Astrocyte (in vitro differentiated cells and primary cell): ENCODE results near the gene STAP2. TPM values are rescaled to one million over a fixed set of nuclear protein-coding genes. Genes with fewer than 3 reads are reported as not detected.

Source experiments
- DNase-seq: peaks from one replicate; pipeline ENCODE4 v3.0.0-alpha.2; 2010; ENCODE audit warnings: low read depth
- FAIRE-seq: peaks from 2 replicates; lab custom pipeline; 2011; peaks lifted over from hg19 to GRCh38; lab: Jason Lieb, UNC
- H2AFZ ChIP-seq: 2 replicates; pipeline ENCODE4 v1.6.0; 2012; ENCODE audit warnings: low read depth, low read length, inconsistent platforms
- H3K27ac ChIP-seq: 2 replicates; pipeline ENCODE4 v1.5.1; 2011; ENCODE audit warnings: low read depth, low read length, inconsistent platforms
- H3K27me3 ChIP-seq: 2 replicates; pipeline ENCODE4 v1.6.0; 2011; ENCODE audit warnings: low read length, inconsistent platforms; ENCODE audit not compliant: insufficient read depth
- H3K36me3 ChIP-seq: 2 replicates; pipeline ENCODE4 v1.5.1; 2011; ENCODE audit warnings: low read length, inconsistent platforms; ENCODE audit not compliant: insufficient read depth
- H3K4me1 ChIP-seq: 2 replicates; pipeline ENCODE4 v1.5.1; 2011; ENCODE audit warnings: low read length, inconsistent platforms; ENCODE audit not compliant: insufficient read depth
- H3K4me2 ChIP-seq: 2 replicates; pipeline ENCODE4 v1.6.0; 2012; ENCODE audit warnings: low read length, inconsistent platforms
- H3K4me3 ChIP-seq: 2 replicates; pipeline ENCODE4 v1.5.1; 2011; ENCODE audit warnings: low read depth, mild to moderate bottlenecking, low read length, inconsistent platforms; ENCODE audit not compliant: insufficient read depth
- H3K79me2 ChIP-seq: 2 replicates; pipeline ENCODE4 v1.6.0; 2012; ENCODE audit warnings: mild to moderate bottlenecking, low read length, inconsistent platforms; ENCODE audit not compliant: insufficient read depth
- H3K9ac ChIP-seq: 2 replicates; pipeline ENCODE4 v1.6.0; 2012; ENCODE audit warnings: mild to moderate bottlenecking, low read length, inconsistent platforms
- H3K9me3 ChIP-seq: 2 replicates; pipeline ENCODE4 v1.5.1; 2012; ENCODE audit warnings: low read depth, mild to moderate bottlenecking, low read length, inconsistent platforms; ENCODE audit not compliant: insufficient read depth
- H4K20me1 ChIP-seq: 2 replicates; pipeline ENCODE4 v1.6.0; 2012; ENCODE audit warnings: low read length, inconsistent platforms; ENCODE audit not compliant: insufficient read depth
- H3K27ac Mint-ChIP-seq: one replicate; pipeline ENCODE4 v1.8.0; 2021; ENCODE audit warnings: mild to moderate bottlenecking, mixed read lengths; ENCODE audit not compliant: unreplicated experiment
- H3K27me3 Mint-ChIP-seq: one replicate; pipeline ENCODE4 v1.8.0; 2021; ENCODE audit warnings: low read depth, mixed read lengths; ENCODE audit not compliant: unreplicated experiment
- H3K36me3 Mint-ChIP-seq: one replicate; pipeline ENCODE4 v1.8.0; 2021; ENCODE audit warnings: low read depth, mixed read lengths; ENCODE audit not compliant: unreplicated experiment
- H3K4me1 Mint-ChIP-seq: one replicate; pipeline ENCODE4 v1.8.0; 2021; ENCODE audit warnings: low read depth, mixed read lengths; ENCODE audit not compliant: unreplicated experiment
- H3K4me3 Mint-ChIP-seq: one replicate; pipeline ENCODE4 v1.8.0; 2021; ENCODE audit warnings: mild to moderate bottlenecking, moderate library complexity, mixed read lengths; ENCODE audit not compliant: unreplicated experiment
- H3K9me3 Mint-ChIP-seq: one replicate; pipeline ENCODE4 v1.8.0; 2021; ENCODE audit warnings: mild to moderate bottlenecking, mixed read lengths; ENCODE audit not compliant: unreplicated experiment
- EZH2 ChIP-seq: IDR thresholded peaks from 2 replicates; pipeline ENCODE4 v1.6.1; 2012; ENCODE audit warnings: mild to moderate bottlenecking, low read length, inconsistent platforms; ENCODE audit not compliant: insufficient read depth
- total RNA-seq: library from RNA; stranded (reverse); gene quantifications from 2 replicates; pipeline ENCODE4 v1.2.1, GENCODE V29; 2021
- TF ChIP-seq, protein P1 (sequence below): IDR thresholded peaks from 2 replicates; pipeline ENCODE4 v1.5.1; 2011; ENCODE audit warnings: low read depth, mild to moderate bottlenecking, inconsistent platforms, low read length, moderate library complexity; ENCODE audit not compliant: insufficient read depth

STAP2 gene
- total RNA-seq, 1 donor from 2014 or later, result 5.3 TPM

DNA sequence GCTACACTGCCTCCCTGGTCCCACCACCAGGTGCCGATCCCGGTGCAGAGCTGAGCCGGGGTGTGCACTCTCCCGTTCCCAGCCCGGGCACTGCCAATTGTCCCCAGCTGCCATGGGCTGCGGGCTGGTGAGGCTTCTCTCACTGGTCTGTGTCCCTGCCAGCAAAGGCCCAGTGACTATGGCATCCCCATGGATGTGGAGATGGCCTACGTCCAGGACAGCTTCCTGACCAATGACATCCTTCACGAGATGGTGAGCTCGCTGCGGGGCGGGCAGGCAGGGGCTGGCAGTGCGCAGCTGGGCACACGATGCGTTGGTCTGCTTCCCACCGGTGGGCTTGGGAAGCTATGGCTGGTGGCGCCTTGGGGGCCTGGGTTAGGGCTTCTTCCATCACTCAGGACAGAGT is 19.3 kb upstream of the STAP2 start:
- no peak for DNase-seq
- peaks cover 30% of the 10 kb centered on the region for H4K20me1 ChIP-seq
- H3K9me3 Mint-ChIP-seq, result no peaks in the 10 kb centered on the region

DNA sequence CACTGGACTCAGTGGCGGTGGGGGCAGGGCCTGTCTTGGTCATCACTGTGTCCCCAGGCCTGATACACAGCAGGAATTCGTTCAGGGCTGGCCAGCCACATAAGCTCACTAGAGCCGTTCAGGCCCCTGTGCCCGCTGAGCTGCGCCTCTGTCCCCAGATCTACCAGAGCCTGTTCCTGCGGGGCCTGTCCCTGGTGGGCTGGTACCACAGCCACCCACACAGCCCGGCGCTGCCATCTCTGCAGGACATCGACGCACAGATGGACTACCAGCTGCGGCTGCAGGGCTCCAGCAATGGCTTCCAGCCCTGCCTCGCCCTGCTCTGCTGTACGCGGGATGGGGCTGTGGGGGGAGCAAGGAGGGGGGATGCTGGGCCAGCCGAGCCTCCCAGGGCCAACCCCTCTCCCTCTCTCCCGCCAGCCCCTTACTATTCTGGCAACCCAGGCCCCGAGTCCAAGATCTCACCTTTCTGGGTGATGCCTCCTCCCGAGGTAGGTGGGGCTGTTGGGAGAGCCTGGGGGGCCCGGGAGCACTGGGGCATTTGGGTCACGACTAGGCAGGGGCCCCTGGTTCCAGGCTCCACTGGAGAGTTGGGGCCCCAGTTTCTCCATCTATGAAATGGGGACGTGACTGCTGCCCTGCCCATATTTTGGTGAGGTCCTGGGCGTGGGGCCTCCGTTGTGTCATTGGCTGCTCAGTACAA is 18.6 kb upstream of the STAP2 start:
- TF ChIP-seq, protein P1, sequence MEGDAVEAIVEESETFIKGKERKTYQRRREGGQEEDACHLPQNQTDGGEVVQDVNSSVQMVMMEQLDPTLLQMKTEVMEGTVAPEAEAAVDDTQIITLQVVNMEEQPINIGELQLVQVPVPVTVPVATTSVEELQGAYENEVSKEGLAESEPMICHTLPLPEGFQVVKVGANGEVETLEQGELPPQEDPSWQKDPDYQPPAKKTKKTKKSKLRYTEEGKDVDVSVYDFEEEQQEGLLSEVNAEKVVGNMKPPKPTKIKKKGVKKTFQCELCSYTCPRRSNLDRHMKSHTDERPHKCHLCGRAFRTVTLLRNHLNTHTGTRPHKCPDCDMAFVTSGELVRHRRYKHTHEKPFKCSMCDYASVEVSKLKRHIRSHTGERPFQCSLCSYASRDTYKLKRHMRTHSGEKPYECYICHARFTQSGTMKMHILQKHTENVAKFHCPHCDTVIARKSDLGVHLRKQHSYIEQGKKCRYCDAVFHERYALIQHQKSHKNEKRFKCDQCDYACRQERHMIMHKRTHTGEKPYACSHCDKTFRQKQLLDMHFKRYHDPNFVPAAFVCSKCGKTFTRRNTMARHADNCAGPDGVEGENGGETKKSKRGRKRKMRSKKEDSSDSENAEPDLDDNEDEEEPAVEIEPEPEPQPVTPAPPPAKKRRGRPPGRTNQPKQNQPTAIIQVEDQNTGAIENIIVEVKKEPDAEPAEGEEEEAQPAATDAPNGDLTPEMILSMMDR, result no peak
- TF ChIP-seq EZH2, result no peak
- H3K4me3 Mint-ChIP-seq, result no peak overlapping the region
- peaks cover 29% of the 10 kb centered on the region for H4K20me1 ChIP-seq
- FAIRE-seq (no peak), DNase-seq (no peak)
- no peaks in the 10 kb centered on the region for H3K9me3 Mint-ChIP-seq
- no peak overlapping the region for H3K4me2 ChIP-seq
- H3K4me1 Mint-ChIP-seq, result no peaks in the 10 kb centered on the region
- H2AFZ ChIP-seq, result no peak overlapping the region
- no peaks in the 10 kb centered on the region for H3K36me3 ChIP-seq
- no peak overlapping the region for H3K4me3 ChIP-seq
- no peaks in the 10 kb centered on the region for H3K4me1 ChIP-seq
- no peaks in the 10 kb centered on the region for H3K9me3 ChIP-seq
- no peaks in the 10 kb centered on the region for H3K36me3 Mint-ChIP-seq
- no peaks in the 10 kb centered on the region for H3K79me2 ChIP-seq
- no peak overlapping the region for H3K9ac ChIP-seq
- no peak overlapping the region for H3K27ac Mint-ChIP-seq
- H3K27me3 ChIP-seq, result no peaks in the 10 kb centered on the region
- H3K27me3 Mint-ChIP-seq, result no peaks in the 10 kb centered on the region
- H3K27ac ChIP-seq, result no peak overlapping the region

More for the DNA sequence above, 19.3 kb upstream of the STAP2 start:
- no peak for FAIRE-seq
- Mint-ChIP-seq H3K4me1 (no peaks in the 10 kb centered on the region), H3K27me3 (no peaks in the 10 kb centered on the region), H3K27ac (no peak overlapping the region), H3K36me3 (no peaks in the 10 kb centered on the region), H3K4me3 (no peak overlapping the region)
- Histone ChIP-seq H3K27ac (no peak overlapping the region), H3K9me3 (no peaks in the 10 kb centered on the region), H3K4me3 (no peak overlapping the region), H3K36me3 (no peaks in the 10 kb centered on the region), H2AFZ (no peak overlapping the region), H3K9ac (no peak overlapping the region), H3K27me3 (no peaks in the 10 kb centered on the region), H3K4me2 (no peak overlapping the region), H3K79me2 (no peaks in the 10 kb centered on the region), H3K4me1 (no peaks in the 10 kb centered on the region)
- no peak for TF ChIP-seq EZH2
- TF ChIP-seq, protein P1, result no peak

DNA sequence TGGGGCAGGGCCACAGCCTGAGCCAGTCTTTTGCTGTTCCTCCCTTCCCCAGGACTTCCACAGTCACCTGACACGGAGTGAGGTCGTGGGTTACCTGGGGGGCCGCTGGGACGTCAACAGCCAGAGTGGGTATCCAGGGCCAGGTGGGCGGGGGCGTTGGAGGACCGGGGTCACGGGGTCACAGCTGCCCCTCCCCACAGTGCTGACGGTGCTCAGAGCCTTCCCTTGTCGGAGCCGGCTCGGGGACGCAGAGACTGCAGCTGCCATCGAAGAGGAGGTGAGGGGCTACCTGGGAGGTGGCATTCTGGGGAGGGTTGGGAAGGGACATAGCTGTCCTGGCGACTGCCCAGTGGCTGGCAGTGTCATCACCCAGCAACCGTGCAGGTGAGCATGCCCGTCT is 16.3 kb upstream of the STAP2 start:
- Histone ChIP-seq H3K79me2 (no peaks in the 10 kb centered on the region), H2AFZ (no peak overlapping the region), H3K36me3 (no peaks in the 10 kb centered on the region), H3K9ac (no peak overlapping the region), H3K4me2 (no peak overlapping the region), H3K27me3 (no peaks in the 10 kb centered on the region), H4K20me1 (peaks cover 11% of the 10 kb centered on the region), H3K4me1 (no peaks in the 10 kb centered on the region), H3K4me3 (no peak overlapping the region), H3K9me3 (no peaks in the 10 kb centered on the region), H3K27ac (no peak overlapping the region)
- Mint-ChIP-seq H3K36me3 (peaks cover 2% of the 10 kb centered on the region), H3K27me3 (no peaks in the 10 kb centered on the region), H3K4me3 (no peak overlapping the region), H3K9me3 (no peaks in the 10 kb centered on the region), H3K27ac (no peak overlapping the region), H3K4me1 (no peaks in the 10 kb centered on the region)
- DNase-seq (no peak), FAIRE-seq (no peak)
- TF ChIP-seq, protein P1, result no peak
- TF ChIP-seq EZH2, result no peak
